GM12891 (cell line): ENCODE data around the gene LIN9.

Source experiments
- POLR2A ChIP-seq: IDR thresholded peaks from 2 replicates; pipeline ENCODE4 v1.6.1; 2011; ENCODE audit warnings: low read depth, low read length, control low read depth
- POLR2AphosphoS5 ChIP-seq: IDR thresholded peaks from 2 replicates; pipeline ENCODE4 v1.6.1; 2011; ENCODE audit warnings: low read depth, low read length, control low read depth

- no peak for TF ChIP-seq POLR2A
- no peak for TF ChIP-seq POLR2AphosphoS5
Observed at GRCh38 chr1:226302731-226303130, 6.2 kb downstream of the LIN9 start.
